GM12864 (cell line): Measurements from ENCODE around the gene ADAMTS2.

ENCODE experiments used
- DNase-seq: peaks from one replicate; pipeline ENCODE4 v3.0.0-alpha.2; 2011; ENCODE audit warnings: low read depth
- H3K4me3 ChIP-seq: 2 replicates; pipeline ENCODE4 v1.5.1; 2011; ENCODE audit warnings: mild to moderate bottlenecking, low read depth, low read length, control low read depth
- CTCF ChIP-seq: IDR thresholded peaks from 2 replicates; pipeline ENCODE4 v1.5.1; 2011; ENCODE audit warnings: low read depth, mild to moderate bottlenecking, moderate library complexity, low read length, control low read depth, inconsistent platforms; ENCODE audit errors: missing control alignments

ADAMTS2 gene

GRCh38 chr5:179343021-179343718 is 2.1 kb downstream of the ADAMTS2 start:
- DNase-seq: no peak
- H3K4me3 ChIP-seq: no peak overlapping the region
- no peak for TF ChIP-seq CTCF

GRCh38 chr5:179342577-179342976 is 2.7 kb downstream of the ADAMTS2 start:
- no peak for DNase-seq
- TF ChIP-seq CTCF: no peak
- no peak overlapping the region for H3K4me3 ChIP-seq

GRCh38 chr5:179340465-179340864 is 4.8 kb downstream of the ADAMTS2 start:
- no peak for TF ChIP-seq CTCF
- H3K4me3 ChIP-seq: no peak overlapping the region
- DNase-seq: no peak

GRCh38 chr5:179339996-179340395 is 5.3 kb downstream of the ADAMTS2 start:
- DNase-seq: no peak
- TF ChIP-seq CTCF: no peak
- no peak overlapping the region for H3K4me3 ChIP-seq

GRCh38 chr5:179339081-179339480 is 6.2 kb downstream of the ADAMTS2 start:
- no peak for DNase-seq
- TF ChIP-seq CTCF: no peak
- no peak overlapping the region for H3K4me3 ChIP-seq

GRCh38 chr5:179337796-179338676 is 7.2 kb downstream of the ADAMTS2 start:
- no peak for DNase-seq
- no peak for TF ChIP-seq CTCF
- no peak overlapping the region for H3K4me3 ChIP-seq
